GM12878 (cell line): Measurements from ENCODE around the gene SLC44A4. TPM values are rescaled to one million over a fixed set of nuclear protein-coding genes. Genes with fewer than 3 reads are reported as not detected.

ENCODE experiments used
- ATAC-seq: fragments of 200-7000 bp; cut with Tn5 transposase; 3 replicates; pipeline ENCODE4 v1.9.1; 2020; ENCODE audit warnings: mild to moderate bottlenecking, moderate library complexity
- BruUV-seq: library from RNA; stranded (reverse); fragments of 400-500 nt; replicated peaks from 2 replicates; lab custom pipeline; 2021; lab: Mats Ljungman, UMichigan
- CTCF ChIA-PET: fragments of 300-600 bp; sonication (Branson Sonifier 250); formaldehyde crosslinking; extraction: SDS; loops from one replicate; lab custom pipeline; 2021; ENCODE audit warnings: inconsistent platforms; lab: Yijun Ruan, JAX
- POLR2A ChIA-PET: fragments of 350-600 bp; formaldehyde crosslinking; extraction: SDS; loops from one replicate; lab custom pipeline; 2021; ENCODE audit warnings: inconsistent platforms; lab: Charles Lee
- RAD21 ChIA-PET: fragments of 300-600 bp; sonication (Branson Sonifier 250); formaldehyde crosslinking; loops from one replicate; lab custom pipeline; 2023; ENCODE audit warnings: antibody characterized with exemption; ENCODE audit not compliant: unreplicated experiment; lab: Charles Lee
- SMC1A ChIA-PET: fragments of 300-600 bp; sonication (Branson Sonifier 250); formaldehyde crosslinking; loops from one replicate; lab custom pipeline; 2023; ENCODE audit not compliant: unreplicated experiment, uncharacterized antibody; lab: Charles Lee
- DNase-seq: peaks from one replicate; pipeline ENCODE4 v3.0.0-alpha.2; 2011; ENCODE audit warnings: low read depth, low spot score
- FAIRE-seq: peaks from 3 replicates; lab custom pipeline; 2011; peaks lifted over from hg19 to GRCh38; lab: Jason Lieb, UNC
- H2AFZ ChIP-seq: 2 replicates; pipeline ENCODE4 v1.6.0; 2011; ENCODE audit warnings: low read depth, low read length, control low read depth; ENCODE audit not compliant: control insufficient read depth
- H3K27ac ChIP-seq: 2 replicates; pipeline ENCODE4 v1.5.1; 2011; ENCODE audit warnings: control low read depth; ENCODE audit not compliant: control insufficient read depth, insufficient read depth
- H3K27me3 ChIP-seq, 2 experiments: replicated peaks in 1 of 2; 2 replicates each; pipeline versions ENCODE4 v1.6.0 to v1.6.1; 2011; ENCODE audit warnings: low read length in 1 of 2; ENCODE audit not compliant: control insufficient read depth in 2 of 2, insufficient read depth in 2 of 2
- H3K36me3 ChIP-seq, 2 experiments: 2 replicates each; pipeline ENCODE4 v1.5.1; 2011; ENCODE audit warnings: low read length in 1 of 2; ENCODE audit not compliant: control insufficient read depth in 2 of 2, insufficient read depth in 2 of 2
- H3K4me1 ChIP-seq: 2 replicates; pipeline ENCODE4 v1.6.1; 2011; ENCODE audit warnings: mild to moderate bottlenecking, low read length, moderate library complexity, mixed read lengths; ENCODE audit not compliant: control insufficient read depth, insufficient read depth
- H3K4me2 ChIP-seq: 2 replicates; pipeline ENCODE4 v1.6.0; 2011; ENCODE audit warnings: control low read depth; ENCODE audit not compliant: control insufficient read depth, insufficient read depth
- H3K4me3 ChIP-seq: fragments of 200-600 bp; sonication (generic); 2 replicates; pipeline ENCODE4 v1.5.1; 2016
- H3K79me2 ChIP-seq: 2 replicates; pipeline ENCODE4 v1.6.0; 2011; ENCODE audit warnings: low read length; ENCODE audit not compliant: control insufficient read depth, insufficient read depth
- H3K9ac ChIP-seq: 2 replicates; pipeline ENCODE4 v1.8.0; 2011; ENCODE audit warnings: low read length, control low read depth, mixed read lengths; ENCODE audit not compliant: control insufficient read depth, insufficient read depth
- H3K9me3 ChIP-seq: replicated peaks from 3 replicates; pipeline ENCODE4 v1.5.1; 2011; ENCODE audit warnings: mild to moderate bottlenecking, low read length; ENCODE audit not compliant: control insufficient read depth, insufficient read depth
- H4K20me1 ChIP-seq: 2 replicates; pipeline ENCODE4 v1.6.0; 2011; ENCODE audit not compliant: control insufficient read depth, insufficient read depth
- CBX3 ChIP-seq: fragments of 200-600 bp; sonication (generic); IDR thresholded peaks from 2 replicates; pipeline ENCODE4 v1.6.1; 2016; ENCODE audit warnings: low read depth, borderline replicate concordance
- CHD2 ChIP-seq: IDR thresholded peaks from 2 replicates; pipeline ENCODE4 v1.6.1; 2011; ENCODE audit warnings: low read depth, low read length, improper control_type of control experiment, borderline replicate concordance
- EP300 ChIP-seq, 2 experiments: fragments of 150-350 bp in 1 of 2; IDR thresholded peaks; 2 replicates each; pipeline ENCODE4 v1.6.1; 2011 to 2012; ENCODE audit warnings: low read depth in 2 of 2, low read length in 2 of 2, borderline replicate concordance in 1 of 2, improper control_type of control experiment in 1 of 2, inconsistent platforms in 1 of 2; ENCODE audit not compliant: control insufficient read depth in 1 of 2
- JUNB ChIP-seq: IDR thresholded peaks from 2 replicates; pipeline ENCODE4 v1.6.1; 2016; ENCODE audit warnings: antibody characterized with exemption, mild to moderate bottlenecking
- MEF2A ChIP-seq: IDR thresholded peaks from 2 replicates; pipeline ENCODE4 v1.6.1; 2011; ENCODE audit warnings: low read depth, mild to moderate bottlenecking, low read length, moderate library complexity; ENCODE audit not compliant: insufficient read depth
- MTA3 ChIP-seq: IDR thresholded peaks from 2 replicates; pipeline ENCODE4 v1.6.1; 2012; ENCODE audit warnings: low read length, inconsistent platforms, borderline replicate concordance
- MYC ChIP-seq: IDR thresholded peaks from 2 replicates; pipeline ENCODE4 v1.6.1; 2011; ENCODE audit warnings: mild to moderate bottlenecking, low read length, moderate library complexity, inconsistent platforms; ENCODE audit not compliant: insufficient read depth, insufficient replicate concordance, insufficient read length, severe bottlenecking
- NFIC ChIP-seq: IDR thresholded peaks from 2 replicates; pipeline ENCODE4 v1.6.1; 2012; ENCODE audit warnings: low read depth, mild to moderate bottlenecking, inconsistent platforms, low read length, moderate library complexity
- RELA ChIP-seq: fragments of 450-650 bp; IDR thresholded peaks from 2 replicates; pipeline ENCODE4 v1.8.0; 2014; ENCODE audit warnings: borderline replicate concordance; ENCODE audit not compliant: partially characterized antibody
- TAF1 ChIP-seq: IDR thresholded peaks from 2 replicates; pipeline ENCODE4 v1.6.1; 2011; ENCODE audit warnings: mild to moderate bottlenecking, low read depth, low read length, borderline replicate concordance
- ZBTB4 ChIP-seq: fragments of 450-650 bp; formaldehyde crosslinking; IDR thresholded peaks from 2 replicates; pipeline ENCODE4 v1.4.0; 2022; ENCODE audit warnings: mild to moderate bottlenecking, moderate library complexity
- in situ Hi-C: fragments of 300-500 bp; cut with MboI; formaldehyde crosslinking; loops from 9 replicates; pipeline ENCODE4 v1.14.3; 2018; ENCODE audit warnings: mixed read lengths
- intact Hi-C: fragments of 100-400 bp; cut with micrococcal nuclease; formaldehyde crosslinking; loops from one replicate; pipeline ENCODE4 v1.14.2; 2022; ENCODE audit not compliant: unreplicated experiment
- polyA plus RNA-seq, 11 experiments: library from polyadenylated mRNA; depleted of rRNA in 4 of 11; unstranded in 6 of 11; stranded (reverse) in 5 of 11; fragments of >200 nt; fragmentation: Nextera tagmentation in 4 of 11; fragmentation: Illumina TruSeq in 1 of 11; extraction: Ambion mirVana in 4 of 11; extraction: Trizol in 1 of 11; gene quantifications; 1 replicate in 1 of 11; 2 replicates in 10 of 11; pipeline versions ENCODE4 v1.2.1 to v1.2.3, GENCODE V29; 2011 to 2016; ENCODE audit warnings: inconsistent platforms in 2 of 11, missing spikeins in 2 of 11, low read depth in 1 of 11
- total RNA-seq, 4 experiments: library from RNA; depleted of rRNA in 3 of 4; stranded (reverse); fragments of >200 nt in 3 of 4; fragmentation: Illumina TruSeq in 1 of 4; extraction: Trizol in 1 of 4; gene quantifications; 2 replicates each; pipeline versions ENCODE4 v1.2.1 to v1.2.3, GENCODE V29; 2013 to 2021

Gene SLC44A4
- total and polyA plus RNA-seq, 10 of the 15 experiments (the other 5 are each of a cell fraction or from before 2014, with no cell fraction given) = 0.04 to 0.24 (median 0.15) TPM; not detected in 3

GRCh38 chr6:31915756-31916155, 37.0 kb upstream of the SLC44A4 start (continued):
- no peak for TF ChIP-seq ZBTB4
- no peak for TF ChIP-seq MEF2A
- no peak for TF ChIP-seq TAF1
- no peak for TF ChIP-seq NFIC
- TF ChIP-seq RELA = no peak
- no peak for TF ChIP-seq CHD2
- no peak for TF ChIP-seq MTA3
- no peak for TF ChIP-seq CBX3
- TF ChIP-seq JUNB = no peak

GRCh38 chr6:31915351-31915750, 36.6 kb upstream of the SLC44A4 start:
- no peak overlapping the region for H3K4me2 ChIP-seq
- DNase-seq (no peak), FAIRE-seq (no peak), ATAC-seq (no peak)
- H3K27me3 ChIP-seq = no peaks in the 10 kb centered on the region
- H3K27ac ChIP-seq = no peak overlapping the region
- no TSS peak for BruUV-seq
- in situ Hi-C loops (no loop called here), intact Hi-C loops (no loop called here)
- TF ChIP-seq EP300 (IDR thresholded peaks at IDR 0.05; ENCODE audit: borderline replicate concordance in 1 of 2, control insufficient read depth in 1 of 2, low read depth in 2 of 2, low read length in 2 of 2) (no peak), MYC (no peak)
- H4K20me1 ChIP-seq = no peaks in the 10 kb centered on the region
- no peak overlapping the region for H2AFZ ChIP-seq
- ChIA-PET SMC1A (no interaction called here), CTCF (no interaction called here), RAD21 (no interaction called here), POLR2A (interaction anchor here (0.6 kb wide), 1 partner anchor 170 kb away, joined by 3 read pairs; no protein-coding TSS in a partner anchor)
- no peak overlapping the region for H3K4me3 ChIP-seq
- H3K4me1 ChIP-seq = peaks cover 9% of the 10 kb centered on the region
- no peaks in the 10 kb centered on the region for H3K9me3 ChIP-seq
- H3K9ac ChIP-seq = no peak overlapping the region
- H3K79me2 ChIP-seq = no peaks in the 10 kb centered on the region
- no peaks in the 10 kb centered on the region for H3K36me3 ChIP-seq
